Iris pigment epithelial cell (primary cell): ENCODE results near the gene IST1.

ENCODE experiments used
- DNase-seq: peaks from one replicate; pipeline ENCODE4 v3.0.0-alpha.2; 2011; ENCODE audit warnings: low read depth

IST1 gene

GRCh38 chr16:71919035-71919434 is 23.7 kb downstream of the IST1 start:
- DNase-seq, result no peak

- DNase-seq, result no peak
These were observed 25.3 kb downstream of the IST1 start for GRCh38 chr16:71920658-71921057.

GRCh38 chr16:71923941-71924690 is 28.8 kb downstream of the IST1 start:
- DNase-seq, result peak; percentile 64

- DNase-seq, result no peak
These were observed 29.4 kb downstream of the IST1 start for GRCh38 chr16:71924710-71925109.

- peak; percentile 90 for DNase-seq
These were observed 32.1 kb downstream of the IST1 start for GRCh38 chr16:71927383-71927782.

DNA sequence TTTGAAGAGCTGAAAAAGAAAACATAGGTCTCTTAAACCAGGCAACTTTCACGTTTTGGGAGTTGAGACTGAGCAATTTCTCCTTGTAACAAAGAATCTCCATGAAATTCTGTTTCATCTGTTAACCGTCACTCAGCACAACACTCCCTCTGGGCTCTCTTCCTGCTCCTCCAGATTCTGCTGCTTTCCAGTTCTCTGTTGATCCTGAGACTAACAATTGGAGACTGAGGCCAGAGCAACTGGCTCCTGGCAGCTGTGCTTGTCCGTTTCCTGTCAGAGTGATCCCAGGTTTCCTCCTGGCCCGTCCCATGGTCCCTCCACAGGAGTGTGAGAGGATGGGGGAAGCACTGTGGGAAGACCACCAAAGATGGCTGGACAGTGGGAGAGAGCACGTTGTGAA is 32.5 kb downstream of the IST1 start:
- no peak for DNase-seq

DNA sequence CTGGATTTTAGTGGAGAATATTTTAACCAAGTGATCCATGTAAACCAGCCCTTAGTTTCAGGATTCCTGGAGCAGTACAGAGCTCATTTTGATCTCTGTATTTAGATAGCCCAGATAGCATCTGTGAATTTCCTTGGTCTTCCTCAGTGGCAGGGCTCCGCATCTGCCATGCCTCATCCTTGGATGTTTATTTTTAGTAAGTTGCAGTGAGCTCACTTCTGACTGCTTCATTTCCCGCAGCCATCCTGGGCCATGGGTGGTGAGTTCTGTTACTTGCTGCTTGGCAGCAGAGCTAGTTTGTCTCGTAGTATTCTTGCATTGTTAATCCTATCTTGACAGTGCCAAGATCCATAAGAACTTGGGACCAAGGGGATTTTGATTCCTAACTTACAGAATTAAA is 33.7 kb downstream of the IST1 start:
- DNase-seq, result peak; percentile 89

- DNase-seq, result no peak
These were observed 34.8 kb downstream of the IST1 start for GRCh38 chr16:71930013-71930563.

DNA sequence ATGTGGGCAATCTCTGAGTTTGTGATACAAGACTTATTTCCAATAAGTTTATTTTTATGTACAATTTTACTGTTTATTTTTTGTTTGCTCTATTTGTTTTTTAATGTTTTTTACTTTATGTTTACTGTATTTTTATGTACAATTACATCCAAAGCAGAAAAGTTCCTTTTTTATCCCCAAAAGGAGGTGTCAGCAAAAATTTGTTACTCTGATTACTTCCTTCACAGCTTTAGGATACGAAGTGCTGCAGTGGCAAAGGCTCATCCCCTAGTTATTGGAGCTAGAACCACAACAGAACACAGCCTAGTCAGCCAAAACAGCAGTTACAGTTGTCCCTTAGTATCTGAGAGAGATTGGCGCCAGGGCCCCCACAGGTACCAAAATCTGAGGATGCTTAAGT is 35.7 kb downstream of the IST1 start:
- DNase-seq, result no peak

DNA sequence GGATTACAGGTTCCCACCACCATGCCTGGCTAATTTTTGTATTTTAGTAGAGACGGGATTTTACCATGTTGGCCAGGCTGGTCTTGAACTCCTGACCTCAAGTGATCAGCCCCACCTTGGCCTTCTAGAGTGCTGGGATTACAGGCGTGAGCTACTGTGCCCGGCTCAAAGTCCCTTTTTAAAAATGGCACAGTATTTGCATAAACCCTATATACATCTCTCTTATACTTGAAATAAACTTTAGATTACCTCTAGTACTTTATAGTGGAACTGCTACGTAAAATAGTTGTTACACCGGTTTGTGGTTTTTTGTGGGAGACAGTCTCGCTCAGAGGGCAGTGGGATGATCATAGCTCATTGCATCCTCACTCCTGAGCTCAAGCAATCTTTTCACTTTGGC is 36.3 kb downstream of the IST1 start:
- no peak for DNase-seq

- no peak for DNase-seq
These were observed 37.7 kb downstream of the IST1 start for GRCh38 chr16:71933017-71933416.

DNA sequence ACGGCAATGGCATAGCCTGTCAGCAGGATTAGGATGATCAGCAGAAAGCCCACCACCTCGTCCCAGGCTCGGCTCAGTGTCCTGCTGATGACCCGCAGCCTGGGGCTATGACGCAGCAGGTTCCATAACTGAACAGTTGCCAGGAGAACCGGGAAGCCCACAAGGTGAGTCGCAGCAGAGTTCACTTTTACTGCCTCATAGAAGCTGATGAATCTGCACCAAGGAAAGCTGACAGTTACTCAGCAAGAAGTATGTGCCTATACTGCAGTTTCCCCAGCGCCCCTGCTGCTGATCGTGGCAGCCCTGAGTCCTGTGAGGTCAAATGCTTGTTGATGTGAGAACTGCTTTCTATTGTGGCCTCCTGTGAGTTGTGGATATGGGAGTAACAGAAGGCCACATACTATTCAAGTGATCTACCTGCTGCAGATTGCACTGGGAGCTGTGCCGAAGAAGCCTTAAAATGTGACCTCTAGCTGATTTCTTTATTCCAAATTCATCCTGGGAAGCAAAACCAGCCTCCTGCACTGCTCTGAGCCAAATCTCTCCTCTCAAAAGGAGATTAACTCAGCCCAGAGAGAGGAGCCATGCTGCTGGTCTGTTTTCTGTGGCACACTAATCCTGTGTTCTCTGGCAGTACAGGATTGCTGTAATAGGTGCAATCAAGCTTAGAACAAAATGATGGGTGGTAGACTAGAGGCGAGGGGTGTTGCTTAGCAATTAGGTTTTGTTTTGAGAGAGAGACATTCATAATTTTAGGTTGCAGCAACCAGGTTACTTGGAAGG is 38.8 kb downstream of the IST1 start:
- peak; percentile 77 for DNase-seq

DNA sequence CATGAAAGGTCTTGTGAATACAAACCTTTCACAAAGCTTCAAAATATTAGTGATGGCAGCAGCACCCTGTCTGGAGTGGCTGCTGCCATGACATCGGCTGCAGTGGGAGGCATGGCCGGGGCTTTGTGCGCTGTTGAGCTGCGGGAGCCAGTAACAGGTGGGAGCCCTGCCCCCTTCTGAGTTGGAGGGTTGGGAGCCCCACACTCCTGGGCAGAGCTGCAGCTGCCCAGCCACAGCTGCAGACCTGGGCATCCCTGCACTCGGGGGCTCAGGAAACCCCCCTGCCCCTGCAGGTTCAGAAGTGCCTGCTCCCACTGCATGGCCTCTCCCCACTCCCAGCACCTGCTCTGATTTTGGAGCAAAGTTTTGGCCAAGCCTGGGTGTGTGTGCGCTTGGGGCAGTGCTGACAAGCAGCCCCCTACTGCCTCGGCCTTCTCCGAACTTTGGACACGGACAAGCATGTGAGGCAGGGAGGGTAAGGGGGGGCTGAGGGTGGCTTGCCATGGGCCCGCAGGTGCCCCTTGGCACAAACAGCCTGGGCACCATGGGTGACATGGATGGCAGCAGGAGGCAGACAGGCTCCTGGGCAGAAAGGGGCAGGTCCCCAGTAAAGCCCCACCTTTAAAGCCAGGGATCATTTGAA is 42.7 kb downstream of the IST1 start:
- no peak for DNase-seq

GRCh38 chr16:71943887-71944286 is 48.6 kb downstream of the IST1 start:
- DNase-seq, result no peak

DNA sequence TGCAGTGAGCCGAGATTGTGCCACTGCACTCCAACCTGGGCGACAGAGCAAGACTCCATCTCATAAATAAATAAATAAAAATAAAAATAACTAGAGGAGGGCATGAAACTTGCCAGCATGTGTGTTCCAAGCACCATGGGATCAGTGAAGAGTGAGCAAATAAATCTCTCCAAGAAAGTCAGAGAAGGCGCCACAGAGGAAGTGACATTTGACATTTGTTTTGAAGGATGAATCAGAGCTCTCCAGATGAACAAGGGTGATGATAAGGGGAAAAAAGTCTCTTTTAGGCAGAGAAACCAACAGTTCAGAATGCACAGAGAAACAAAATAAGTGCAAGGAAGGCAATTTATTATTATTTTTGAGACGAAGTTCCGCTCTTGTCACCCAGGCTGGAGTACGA is 50.3 kb downstream of the IST1 start:
- no peak for DNase-seq

GRCh38 chr16:71952825-71953224 is 57.5 kb downstream of the IST1 start:
- DNase-seq, result no peak

DNA sequence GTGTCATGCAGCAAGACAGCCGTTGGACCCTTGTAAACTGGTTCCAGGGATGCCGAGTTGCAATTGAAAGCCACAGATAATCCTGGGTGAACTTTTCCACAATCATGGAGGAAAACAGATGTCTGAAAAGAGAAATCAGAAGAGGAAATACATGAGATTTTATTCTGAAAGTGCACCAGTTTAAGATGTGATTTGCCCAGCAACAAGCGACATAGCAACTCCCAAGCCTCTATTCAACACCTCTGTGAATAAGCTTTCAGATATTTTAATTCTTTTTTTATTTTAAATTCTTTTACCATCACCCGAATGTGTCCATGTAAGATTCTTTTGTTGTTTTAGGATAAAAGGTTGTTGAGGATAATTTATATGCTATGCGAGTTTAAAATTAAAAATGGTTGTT is 58.8 kb downstream of the IST1 start:
- DNase-seq, result no peak

GRCh38 chr16:71954699-71955195 is 59.4 kb downstream of the IST1 start:
- no peak for DNase-seq

DNA sequence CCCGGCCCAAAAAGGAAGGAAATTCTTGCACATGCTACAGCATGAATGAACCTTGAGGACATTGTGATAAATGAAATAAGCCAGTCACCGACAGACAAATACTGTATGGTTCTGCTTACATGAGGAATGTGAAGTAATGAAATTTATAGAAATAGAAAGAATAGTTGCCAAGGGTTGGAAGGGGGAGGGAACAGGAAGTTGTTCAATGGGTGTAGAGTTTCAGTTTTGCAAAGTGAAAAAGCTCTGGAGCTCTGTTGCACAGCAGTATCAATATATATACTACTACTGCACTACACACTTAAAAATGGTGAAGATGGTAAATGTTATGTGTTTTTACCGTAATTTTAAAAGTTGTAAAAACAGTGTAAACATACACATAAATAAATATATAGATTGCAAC is 61.2 kb downstream of the IST1 start:
- peak; percentile 37 for DNase-seq

GRCh38 chr16:71961066-71962039 is 66.0 kb downstream of the IST1 start:
- peak; percentile 78 for DNase-seq

DNA sequence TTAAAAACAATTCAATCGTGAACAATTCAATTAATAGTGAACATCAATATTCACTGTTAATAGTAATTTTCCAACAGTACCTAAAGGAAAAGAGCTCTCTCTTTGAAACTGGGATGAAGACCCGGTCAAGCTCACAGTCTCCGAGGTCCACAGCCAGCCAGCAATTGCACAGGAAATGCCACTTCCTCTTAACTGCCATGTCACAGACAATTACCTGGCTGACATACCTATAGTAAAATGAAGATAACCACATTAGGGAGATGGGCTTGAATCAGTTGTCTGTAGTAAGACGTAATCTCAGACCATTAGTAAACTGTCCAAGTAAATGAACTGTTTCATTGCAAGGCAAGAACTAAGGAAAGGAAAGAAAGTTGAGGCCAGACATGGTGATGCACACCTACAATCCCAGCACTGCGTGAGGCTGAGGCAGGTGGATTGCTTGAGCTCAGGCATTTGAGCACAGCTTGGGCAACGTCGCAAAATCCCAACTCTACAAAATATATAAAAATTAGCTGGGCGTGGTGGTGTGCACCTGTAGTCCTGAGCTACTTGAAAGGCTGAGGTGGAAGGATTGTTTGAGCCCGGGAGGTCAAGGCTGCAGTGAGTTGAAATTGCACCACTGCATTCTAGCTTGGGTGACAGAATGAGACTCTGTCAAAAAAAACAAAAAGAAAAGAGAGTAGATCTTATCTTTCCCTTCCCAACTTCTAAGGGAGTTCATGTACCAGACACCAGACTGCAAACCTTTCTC is 68.0 kb downstream of the IST1 start:
- DNase-seq, result no peak
